ENCODE measurements around the gene CLK3.
"Not testable (repeated sequence)": the region's sequence is repeated elsewhere in the genome, so short reads cannot be mapped to it uniquely, and the experiment has no call there.

The CLK3 gene

DNA sequence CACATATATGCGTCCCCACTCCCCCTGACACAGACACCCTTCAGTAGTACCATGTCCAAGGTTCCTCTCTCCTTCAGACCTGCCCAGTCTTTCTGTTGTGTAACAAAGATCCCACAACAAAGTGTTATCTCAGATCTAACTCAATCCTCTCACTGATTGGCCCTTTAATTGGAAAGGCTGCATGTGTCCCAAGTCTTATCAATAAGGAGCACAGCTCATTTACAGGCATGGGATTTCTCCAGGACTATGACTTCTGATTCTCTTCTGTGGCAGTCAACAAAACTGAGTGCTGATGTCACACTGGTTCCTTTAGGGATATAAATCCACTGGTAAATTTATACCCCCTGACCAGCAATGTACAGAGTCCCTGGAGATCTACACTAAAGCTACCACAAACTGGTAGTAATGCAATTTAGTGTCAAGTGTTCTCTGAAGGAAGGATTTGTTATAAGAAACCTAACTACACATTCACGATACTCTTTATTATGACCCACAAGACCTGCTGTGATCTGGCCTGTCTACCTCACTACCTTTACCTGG is 28.1 kb downstream of the CLK3 start:
- DNase-seq (ENCODE audit: low read depth) = no peak

DNA sequence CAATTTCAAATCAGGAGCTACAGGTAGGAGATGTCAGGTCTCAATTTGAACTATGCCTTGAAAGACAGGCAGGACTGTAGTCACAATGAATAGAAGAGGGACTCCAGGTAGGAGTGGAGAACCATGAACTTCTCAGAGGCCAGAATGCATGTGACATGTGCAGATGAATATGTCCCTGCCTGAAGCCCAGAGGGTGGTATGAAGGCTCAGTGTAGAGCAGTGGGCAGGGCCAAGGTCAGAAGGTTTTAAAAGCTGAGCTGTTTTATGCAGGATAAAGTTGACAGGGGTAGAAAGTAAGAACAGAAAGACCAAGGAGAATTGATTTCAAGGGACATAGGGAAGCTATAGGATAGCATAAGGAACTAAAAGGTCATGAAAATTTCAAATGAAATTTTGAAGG is 30.8 kb downstream of the CLK3 start:
- DNase-seq (ENCODE audit: low read depth) = no peak

DNA sequence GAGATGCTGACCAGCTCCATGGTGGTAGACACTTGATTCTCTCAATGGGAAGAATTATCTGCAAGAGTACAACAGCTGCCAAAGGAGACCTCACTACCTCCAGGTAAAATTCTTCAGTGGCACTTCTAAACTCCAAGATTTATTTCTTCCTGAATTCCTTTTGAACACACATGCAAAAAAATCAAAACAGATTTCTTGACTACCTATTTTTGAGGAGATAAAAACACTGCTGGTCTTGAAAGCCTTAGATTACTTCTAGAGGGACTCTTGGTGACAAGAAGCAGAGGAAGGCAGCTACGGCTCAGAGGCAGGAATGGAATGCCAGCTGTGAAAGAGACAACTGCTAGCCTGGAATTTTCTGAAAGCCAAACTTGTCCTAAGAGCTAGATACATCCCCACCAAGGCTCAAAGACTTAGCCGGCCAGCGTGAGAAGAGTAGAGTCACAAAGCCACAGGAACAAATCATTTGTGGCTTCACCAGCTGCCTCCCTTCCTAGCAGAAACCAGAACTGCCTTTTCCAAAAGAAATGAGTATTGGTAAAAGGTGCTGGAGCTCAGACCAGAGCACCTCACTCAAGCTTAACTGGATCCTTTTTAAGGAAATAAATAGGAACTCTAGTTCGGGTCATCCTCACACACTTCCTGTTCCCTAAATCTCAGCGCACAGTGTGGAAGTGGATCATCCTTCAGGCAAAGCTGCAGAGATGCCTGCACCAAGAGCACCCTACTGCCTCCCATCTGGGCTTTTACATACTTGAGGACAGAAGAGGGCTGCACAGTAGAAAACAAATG is 32.6 kb downstream of the CLK3 start:
- no peak for DNase-seq (ENCODE audit: low read depth)

DNA sequence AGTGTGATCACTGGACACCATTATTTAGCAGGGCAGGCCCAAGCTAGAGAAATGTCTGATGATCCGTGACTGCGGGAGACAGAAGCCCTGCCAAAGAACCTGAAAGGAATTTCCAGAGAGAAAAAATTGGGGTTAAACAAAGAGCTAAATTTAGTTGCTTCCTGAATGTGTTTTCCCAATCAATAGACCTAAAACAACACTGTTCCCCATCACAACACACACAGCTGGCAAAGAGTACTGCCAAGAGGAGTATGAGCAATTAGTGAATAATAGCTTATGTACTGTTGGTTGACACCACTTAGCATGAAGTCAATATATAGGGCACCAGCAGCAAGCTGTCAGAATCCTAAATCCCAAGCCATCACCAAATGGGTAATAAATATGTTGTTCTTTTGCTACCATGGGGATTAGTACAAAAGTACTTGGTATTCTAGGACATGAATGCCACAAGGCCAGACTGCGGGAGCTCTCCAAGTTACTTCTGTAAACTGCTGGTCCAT is 35.7 kb downstream of the CLK3 start:
- DNase-seq (ENCODE audit: low read depth) = no peak

DNA sequence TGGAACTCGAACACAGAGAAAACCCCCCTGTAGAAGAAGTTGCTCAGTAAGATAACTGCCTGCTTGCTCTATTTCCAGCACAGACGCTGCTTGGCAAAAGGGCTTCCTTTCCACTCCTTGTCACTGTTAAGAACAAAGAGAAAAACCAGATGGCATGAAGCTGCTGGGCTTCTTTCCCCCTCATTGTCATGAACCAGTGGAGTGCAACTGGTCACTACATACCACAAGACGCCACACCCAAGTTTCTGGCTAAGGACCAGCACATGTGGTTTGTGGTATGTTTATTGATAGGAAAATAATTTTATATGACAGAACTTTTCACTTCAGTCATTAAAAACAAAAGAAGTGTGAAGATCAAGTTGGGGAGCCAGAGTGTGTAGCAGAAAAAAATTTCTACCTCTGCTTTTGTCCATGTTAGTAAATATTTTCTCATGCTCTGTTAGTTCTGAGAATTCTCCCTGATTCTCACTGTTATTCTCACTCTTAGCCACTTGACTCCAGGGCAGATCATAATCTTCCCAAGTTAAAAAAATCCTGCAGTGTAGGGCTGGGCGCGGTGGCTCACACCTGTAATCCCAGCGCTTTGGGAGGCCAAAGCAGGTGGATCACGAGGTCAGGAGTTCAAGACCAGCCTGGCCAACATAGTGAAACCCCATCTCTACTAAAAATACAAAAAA is 37.9 kb downstream of the CLK3 start:
- DNase-seq (ENCODE audit: low read depth) = peak; percentile 49

DNA sequence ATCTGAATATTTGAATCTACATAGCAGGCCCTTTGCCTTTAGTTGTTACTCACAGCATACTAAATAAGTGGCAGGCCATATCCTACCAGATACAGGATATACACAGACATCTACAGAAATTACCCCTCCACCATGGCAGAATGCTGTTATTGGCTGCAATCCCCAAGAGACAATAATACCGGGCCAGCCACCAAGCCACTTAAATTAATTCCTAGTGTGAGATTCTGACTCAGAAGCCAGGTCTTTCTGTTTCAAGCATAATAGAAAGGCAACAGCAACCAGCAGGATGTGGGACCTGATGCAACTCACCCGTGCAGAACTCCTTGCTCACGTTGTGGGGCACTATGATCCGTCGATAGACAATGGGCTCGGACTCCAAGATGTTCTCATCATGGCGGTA is 39.8 kb downstream of the CLK3 start:
- DNase-seq (ENCODE audit: low read depth) = no peak

DNA sequence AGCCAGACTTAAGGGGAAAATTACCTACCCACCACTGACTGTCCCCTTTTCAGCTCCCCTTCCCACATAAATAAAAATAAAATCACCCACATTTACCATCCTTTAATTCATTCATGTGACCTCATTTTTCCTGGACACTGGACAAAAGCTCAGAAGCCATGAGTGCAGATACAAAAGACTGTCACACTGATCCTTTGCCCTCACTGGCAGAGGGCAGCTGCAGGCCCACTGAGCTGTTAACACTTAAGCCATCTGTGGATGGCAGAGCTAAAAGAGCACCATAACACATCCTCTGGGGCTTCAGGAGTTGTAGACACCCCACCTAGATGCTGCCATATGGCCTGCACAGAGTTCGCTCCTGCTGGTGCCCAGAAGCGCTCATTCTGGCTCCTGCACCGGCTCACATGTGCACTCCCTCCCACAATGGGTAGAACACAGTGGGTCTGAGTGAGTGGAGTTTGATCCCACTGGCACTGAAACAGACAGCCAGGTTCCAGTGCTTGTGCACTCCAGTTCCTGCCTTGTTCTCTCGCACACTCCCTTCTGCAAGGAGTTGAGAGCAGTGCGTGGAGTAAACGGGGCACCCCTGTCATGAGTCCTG is 41.4 kb downstream of the CLK3 start:
- DNase-seq (ENCODE audit: low read depth) = no peak

DNA sequence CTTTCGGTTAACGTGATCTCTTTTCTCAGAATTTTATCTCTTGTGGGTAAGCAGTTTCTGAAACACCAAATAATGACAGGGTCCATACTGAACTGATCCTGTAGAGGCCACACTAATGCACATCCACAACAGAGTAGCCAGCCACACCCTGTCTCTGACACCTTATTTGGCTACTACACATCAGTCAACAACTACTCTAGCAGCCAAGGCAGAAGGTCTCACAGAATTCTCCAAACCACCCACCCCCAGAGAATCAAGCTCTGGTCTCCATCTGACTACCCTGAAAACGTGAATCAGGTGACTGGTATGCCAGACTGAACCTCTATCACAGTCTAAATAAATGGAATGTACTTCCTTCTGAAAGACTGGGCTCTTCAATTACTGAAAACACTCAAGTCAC is 42.2 kb downstream of the CLK3 start:
- DNase-seq (ENCODE audit: low read depth) = no peak

DNA sequence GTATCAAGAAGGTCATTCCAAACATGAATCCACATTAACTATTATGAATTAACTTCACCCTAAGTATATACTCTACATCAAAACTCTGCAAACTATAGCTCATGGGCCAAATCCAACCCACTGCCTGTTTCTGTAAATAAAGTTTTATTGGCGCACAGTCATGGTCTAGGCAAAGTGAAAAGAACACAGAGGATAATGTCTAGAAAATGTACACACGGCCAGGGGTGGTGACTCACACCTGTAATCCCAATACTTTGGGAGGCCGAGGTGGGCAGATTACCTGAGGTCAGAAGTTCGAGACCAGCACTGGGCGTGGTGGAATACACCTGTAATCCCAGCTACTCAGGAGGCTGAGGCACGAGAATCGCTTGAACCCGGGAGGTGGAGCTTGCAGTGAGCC is 45.6 kb downstream of the CLK3 start:
- DNase-seq (ENCODE audit: low read depth) = not testable (repeated sequence)

DNA sequence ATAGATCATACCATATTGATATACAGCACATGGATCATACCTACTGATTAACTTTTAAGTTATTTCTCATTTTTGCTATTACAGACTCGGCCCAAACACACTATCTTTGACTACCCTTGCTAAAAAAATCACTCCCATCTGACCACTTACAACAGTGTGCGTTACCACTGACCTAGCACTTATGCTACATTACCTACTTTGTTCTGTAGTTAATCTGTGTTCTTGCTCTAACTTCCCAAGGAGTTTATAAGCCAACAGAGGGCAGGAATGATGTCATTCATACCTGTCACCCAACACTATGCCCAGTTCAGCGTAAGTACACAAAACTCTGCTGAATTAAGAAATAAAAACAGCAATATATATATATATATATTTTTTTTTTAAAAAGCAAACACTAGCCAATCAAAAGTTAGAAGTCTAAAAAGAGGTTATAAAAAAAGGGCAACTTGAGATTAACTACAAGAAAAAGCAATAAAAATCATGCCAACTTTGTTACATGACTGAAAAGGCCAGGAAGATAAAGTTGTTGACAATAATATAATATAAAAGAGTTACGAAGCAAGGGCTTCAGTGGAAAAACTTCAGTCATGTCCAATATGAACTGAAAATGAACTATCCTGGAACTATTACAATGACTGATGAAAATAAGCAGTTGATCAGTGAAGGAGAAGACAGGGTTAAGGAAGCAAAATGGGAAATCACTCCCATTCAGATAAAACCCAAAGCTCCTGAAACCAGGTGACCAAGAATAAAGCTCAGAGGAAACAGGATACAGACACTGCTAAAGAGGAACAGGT is 46.6 kb downstream of the CLK3 start:
- no peak for DNase-seq (ENCODE audit: low read depth)

DNA sequence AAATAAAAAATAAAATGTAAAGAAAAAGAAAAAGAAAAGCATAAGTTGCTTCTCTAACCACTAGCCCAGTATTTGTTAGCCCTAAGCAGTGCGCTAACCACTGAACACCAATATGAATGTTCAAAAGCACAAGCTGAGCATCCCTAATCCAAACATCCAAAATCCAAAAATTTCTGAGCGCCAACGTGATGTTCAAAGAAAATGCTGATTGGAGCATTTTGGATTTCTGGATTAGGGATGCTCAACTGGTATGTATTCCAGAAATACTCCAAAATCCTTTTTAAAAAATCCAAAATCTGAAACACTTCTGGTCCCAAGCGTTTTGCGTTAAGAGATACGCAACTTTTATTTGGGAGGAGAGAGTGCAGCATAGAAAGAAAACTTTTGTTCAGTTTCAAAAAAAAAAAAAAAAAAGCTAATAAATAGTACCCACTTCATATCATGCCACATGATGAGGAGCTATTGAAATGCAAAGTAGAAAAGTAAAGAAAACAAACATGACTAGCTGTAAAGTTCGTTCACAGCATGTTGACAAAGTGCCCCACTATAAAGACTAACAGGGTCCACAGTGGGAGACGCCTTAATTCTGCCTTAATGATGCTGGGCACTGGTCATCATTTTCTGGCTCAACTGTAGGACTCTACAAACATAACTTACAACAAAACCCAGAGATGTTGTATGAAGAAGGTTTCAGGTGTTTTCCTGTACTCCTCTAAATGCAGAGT is 47.8 kb downstream of the CLK3 start:
- DNase-seq (ENCODE audit: low read depth) = no peak

DNA sequence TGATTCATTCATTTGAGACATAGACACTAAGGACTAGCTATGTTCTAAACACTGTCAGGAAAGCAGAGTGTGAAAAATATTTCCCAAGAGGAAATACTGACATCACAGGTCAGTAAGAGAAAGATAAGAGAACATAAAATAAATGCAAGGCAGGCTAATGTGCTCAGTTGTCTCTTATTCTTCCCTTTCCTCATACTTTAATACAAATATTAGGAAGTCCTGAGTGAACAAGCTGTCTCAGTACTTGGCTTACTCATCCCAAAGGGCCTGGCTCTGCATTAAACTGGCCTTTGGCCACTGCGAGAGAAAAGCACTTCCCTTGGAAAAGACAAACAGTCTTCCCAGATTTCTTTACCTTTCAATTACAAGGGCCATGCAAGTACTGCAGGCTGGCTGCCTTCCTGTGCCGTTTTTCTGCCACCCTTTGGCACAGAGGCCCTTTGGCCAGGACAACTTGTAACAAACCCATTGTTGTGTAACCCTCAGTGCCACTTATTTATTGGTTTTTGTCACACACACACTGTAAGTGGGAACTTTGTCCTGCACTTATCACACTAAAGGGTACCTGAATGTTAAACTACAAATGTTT is 48.5 kb downstream of the CLK3 start:
- no peak for DNase-seq (ENCODE audit: low read depth)

DNA sequence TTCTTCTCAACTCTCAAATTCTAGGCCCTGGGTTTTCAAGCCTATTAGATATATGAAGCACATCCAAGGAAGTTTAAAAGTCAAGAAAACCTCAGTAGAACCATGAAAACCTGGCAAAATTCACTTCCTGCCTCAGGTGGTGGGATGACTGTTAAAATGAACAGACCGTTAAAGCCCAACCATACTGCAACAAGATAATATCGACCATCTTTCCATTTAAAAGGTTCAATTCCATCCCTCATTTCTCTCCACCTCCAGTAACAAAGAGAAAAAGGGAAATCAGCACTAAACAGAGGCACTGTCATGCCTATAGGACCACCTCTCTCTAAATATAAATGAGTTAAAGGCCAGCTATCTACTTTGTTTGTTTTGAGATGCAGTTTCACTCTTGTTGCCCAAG is 49.0 kb downstream of the CLK3 start:
- DNase-seq (ENCODE audit: low read depth) = no peak

DNA sequence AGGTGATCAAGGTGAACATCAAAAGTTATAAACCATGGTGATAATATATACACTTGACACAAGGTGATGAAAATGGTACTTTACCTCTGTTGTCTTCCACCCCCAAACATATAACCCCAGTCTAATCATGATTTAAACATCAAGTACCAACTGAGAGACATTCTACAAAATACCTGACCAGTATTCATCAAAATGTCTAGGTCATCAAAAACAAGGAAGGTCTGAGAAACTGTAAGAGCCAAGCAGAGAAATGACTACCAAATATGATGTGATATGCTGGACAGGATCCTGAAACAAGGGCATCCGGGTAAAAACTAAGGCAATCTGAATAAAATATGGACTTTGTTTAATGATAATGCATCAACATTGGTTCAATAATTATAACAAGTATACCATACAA is 52.3 kb downstream of the CLK3 start:
- DNase-seq (ENCODE audit: low read depth) = no peak

DNA sequence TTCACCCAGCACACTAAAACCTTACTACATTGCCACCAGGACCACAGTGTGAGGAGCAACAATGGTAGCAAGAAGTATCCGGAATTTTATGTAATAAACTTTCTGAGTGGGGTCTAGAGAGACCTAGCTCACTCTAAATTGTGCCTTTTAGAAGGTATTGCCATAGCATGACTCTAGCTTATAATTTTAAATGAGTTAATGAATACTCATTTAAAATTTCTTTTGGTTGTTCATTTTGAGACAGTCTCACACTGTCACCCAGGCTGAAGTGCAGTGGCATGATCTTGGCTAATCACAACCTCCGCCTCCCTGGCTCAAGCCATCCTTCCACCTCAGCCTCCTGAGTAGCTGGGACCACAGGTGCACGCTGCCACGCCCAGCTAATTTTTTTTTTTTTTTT is 54.0 kb downstream of the CLK3 start:
- DNase-seq (ENCODE audit: low read depth) = no peak

DNA sequence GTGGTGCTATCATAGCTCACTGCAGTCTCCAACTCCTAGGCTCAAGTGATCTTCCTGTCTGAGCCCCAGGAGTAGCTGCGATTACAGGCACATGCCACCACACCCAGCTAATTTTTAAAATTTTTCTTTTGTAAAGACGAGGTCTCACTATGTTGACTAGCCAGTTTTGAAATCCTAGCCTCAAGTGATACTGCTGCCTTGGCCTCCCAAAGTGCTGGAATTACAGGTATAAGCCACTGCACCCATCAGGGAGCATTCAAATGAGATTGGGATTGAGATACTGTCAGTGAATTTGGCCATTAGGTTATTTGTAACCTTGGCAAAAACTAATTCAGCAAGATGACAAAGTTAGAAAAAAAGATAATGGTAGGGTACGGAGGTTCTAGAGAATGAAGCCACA is 58.5 kb downstream of the CLK3 start:
- no peak for DNase-seq (ENCODE audit: low read depth)

DNA sequence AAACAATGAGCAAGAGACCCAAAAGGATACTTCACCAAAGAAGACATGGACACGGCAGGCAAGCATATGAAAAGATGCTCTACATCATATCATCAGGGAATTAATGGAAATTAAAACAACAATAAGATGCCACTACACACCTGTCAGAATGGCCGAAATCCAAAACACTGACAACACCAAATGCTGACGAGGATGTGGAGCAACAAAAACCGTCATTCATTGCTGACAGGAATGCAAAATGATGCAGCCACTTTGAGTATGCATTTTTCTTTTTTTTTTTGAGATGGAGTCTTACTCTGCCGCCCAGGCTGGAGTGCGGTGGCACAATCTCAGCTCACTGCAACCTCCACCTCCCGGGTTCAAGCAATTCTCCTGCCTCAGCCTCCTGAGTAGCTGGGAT is 61.2 kb downstream of the CLK3 start:
- no peak for DNase-seq (ENCODE audit: low read depth)

All from HS-5 (cell line).